Measurements from ENCODE around the gene PKN1. TPM values are rescaled to one million over a fixed set of nuclear protein-coding genes. Genes with fewer than 3 reads are reported as not detected.

Gene PKN1
- total and polyA plus RNA-seq, 9 of the 15 experiments (the other 6 are each of a cell fraction or from before 2014, with no cell fraction given), result 0.30 to 228 (median 77.5) TPM

DNA sequence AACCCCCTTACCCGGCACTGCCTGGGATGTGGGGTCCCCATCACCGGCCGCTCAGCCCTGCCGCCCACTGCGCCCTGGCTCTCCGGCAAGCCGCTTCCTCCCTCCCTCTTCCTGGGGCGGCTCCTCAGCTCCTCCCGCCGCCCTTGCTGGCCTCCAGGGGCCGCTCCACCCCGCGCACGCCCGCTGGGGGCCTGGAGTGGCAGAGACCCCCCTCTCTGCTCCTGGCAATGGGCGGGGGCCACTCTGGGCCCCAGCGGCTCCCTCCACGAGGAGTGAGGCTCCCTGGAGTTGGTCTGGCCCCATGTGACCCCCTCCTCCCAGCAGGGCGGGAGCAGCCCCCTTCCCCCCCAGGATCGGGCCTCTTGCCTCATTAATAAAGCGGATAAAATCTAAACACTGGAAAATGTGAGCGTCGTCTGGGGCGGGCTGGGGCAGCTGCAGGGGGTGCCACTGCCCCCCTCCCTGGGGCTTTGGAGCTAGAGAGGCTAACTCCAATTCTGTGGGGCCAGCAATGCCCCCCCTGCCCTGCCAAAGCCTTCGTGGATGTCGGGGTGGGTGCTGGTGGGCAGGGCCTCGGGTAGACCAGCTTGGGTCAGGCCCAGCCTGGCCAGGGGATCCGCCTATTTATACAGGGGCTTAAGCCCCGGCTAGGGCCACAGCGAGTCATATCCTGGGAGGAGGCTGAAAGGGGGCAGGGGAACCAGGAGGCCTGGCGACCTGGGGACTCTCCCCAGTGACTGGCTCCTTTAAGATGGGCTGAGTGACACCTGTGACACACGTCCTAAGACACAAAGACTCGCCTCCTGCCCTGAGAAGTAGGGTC lies 42.4 kb downstream of the PKN1 start, which contains the start of gene PTGER1 (continued):
- TF ChIP-seq SMARCA4 (IDR thresholded peaks at IDR 0.05), result no peak
- 0 out of 2 replicates have a peak, but pooled peaks have one; percentile 21 for TF ChIP-seq ELF1 (tag; IDR thresholded peaks at IDR 0.05)
- TF ChIP-seq, protein P1, sequence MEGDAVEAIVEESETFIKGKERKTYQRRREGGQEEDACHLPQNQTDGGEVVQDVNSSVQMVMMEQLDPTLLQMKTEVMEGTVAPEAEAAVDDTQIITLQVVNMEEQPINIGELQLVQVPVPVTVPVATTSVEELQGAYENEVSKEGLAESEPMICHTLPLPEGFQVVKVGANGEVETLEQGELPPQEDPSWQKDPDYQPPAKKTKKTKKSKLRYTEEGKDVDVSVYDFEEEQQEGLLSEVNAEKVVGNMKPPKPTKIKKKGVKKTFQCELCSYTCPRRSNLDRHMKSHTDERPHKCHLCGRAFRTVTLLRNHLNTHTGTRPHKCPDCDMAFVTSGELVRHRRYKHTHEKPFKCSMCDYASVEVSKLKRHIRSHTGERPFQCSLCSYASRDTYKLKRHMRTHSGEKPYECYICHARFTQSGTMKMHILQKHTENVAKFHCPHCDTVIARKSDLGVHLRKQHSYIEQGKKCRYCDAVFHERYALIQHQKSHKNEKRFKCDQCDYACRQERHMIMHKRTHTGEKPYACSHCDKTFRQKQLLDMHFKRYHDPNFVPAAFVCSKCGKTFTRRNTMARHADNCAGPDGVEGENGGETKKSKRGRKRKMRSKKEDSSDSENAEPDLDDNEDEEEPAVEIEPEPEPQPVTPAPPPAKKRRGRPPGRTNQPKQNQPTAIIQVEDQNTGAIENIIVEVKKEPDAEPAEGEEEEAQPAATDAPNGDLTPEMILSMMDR (IDR thresholded peaks at IDR 0.05 in 2 of 3, conservative IDR thresholded peaks at IDR 0.05 in 1 of 3; ENCODE audit: insufficient read depth in 2 of 3, low read depth in 1 of 3, low read length in 3 of 3), result peak in 2 of 3 experiments; percentile 62 to 75; a peak in 5 of 6 replicates
- TF ChIP-seq, protein P2, sequence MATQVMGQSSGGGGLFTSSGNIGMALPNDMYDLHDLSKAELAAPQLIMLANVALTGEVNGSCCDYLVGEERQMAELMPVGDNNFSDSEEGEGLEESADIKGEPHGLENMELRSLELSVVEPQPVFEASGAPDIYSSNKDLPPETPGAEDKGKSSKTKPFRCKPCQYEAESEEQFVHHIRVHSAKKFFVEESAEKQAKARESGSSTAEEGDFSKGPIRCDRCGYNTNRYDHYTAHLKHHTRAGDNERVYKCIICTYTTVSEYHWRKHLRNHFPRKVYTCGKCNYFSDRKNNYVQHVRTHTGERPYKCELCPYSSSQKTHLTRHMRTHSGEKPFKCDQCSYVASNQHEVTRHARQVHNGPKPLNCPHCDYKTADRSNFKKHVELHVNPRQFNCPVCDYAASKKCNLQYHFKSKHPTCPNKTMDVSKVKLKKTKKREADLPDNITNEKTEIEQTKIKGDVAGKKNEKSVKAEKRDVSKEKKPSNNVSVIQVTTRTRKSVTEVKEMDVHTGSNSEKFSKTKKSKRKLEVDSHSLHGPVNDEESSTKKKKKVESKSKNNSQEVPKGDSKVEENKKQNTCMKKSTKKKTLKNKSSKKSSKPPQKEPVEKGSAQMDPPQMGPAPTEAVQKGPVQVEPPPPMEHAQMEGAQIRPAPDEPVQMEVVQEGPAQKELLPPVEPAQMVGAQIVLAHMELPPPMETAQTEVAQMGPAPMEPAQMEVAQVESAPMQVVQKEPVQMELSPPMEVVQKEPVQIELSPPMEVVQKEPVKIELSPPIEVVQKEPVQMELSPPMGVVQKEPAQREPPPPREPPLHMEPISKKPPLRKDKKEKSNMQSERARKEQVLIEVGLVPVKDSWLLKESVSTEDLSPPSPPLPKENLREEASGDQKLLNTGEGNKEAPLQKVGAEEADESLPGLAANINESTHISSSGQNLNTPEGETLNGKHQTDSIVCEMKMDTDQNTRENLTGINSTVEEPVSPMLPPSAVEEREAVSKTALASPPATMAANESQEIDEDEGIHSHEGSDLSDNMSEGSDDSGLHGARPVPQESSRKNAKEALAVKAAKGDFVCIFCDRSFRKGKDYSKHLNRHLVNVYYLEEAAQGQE (IDR thresholded peaks at IDR 0.05; ENCODE audit: borderline replicate concordance), result peak; percentile 15; the same call in 1 of the 2 replicates
- TF ChIP-seq, protein P2 (CRISPR knock-in tag; IDR thresholded peaks at IDR 0.05; ENCODE audit: low read depth), result no peak
- TF ChIP-seq PTTG1 (tag; IDR thresholded peaks at IDR 0.05; ENCODE audit: low read depth), result no peak
- no peak for TF ChIP-seq ZNF77 (CRISPR knock-in tag; IDR thresholded peaks at IDR 0.05)
- no peak for TF ChIP-seq TCF7 (IDR thresholded peaks at IDR 0.05; ENCODE audit: borderline replicate concordance)
- TF ChIP-seq CTBP1 (IDR thresholded peaks at IDR 0.05; ENCODE audit: borderline replicate concordance), result peak; percentile 44; the same call in 1 of the 2 replicates
- TF ChIP-seq, protein P3, sequence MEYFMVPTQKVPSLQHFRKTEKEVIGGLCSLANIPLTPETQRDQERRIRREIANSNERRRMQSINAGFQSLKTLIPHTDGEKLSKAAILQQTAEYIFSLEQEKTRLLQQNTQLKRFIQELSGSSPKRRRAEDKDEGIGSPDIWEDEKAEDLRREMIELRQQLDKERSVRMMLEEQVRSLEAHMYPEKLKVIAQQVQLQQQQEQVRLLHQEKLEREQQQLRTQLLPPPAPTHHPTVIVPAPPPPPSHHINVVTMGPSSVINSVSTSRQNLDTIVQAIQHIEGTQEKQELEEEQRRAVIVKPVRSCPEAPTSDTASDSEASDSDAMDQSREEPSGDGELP (CRISPR knock-in tag; IDR thresholded peaks at IDR 0.05; ENCODE audit: borderline replicate concordance), result peak; percentile 47; the same call in 1 of the 2 replicates
- TF ChIP-seq ESRRA (IDR thresholded peaks at IDR 0.05; ENCODE audit: borderline replicate concordance, low read depth), result no peak
- peak; percentile 83 for TF ChIP-seq PKNOX1 (IDR thresholded peaks at IDR 0.05)
- TF ChIP-seq VEZF1 (CRISPR knock-in tag; IDR thresholded peaks at IDR 0.05), result peak; percentile 86
